CD4-positive, alpha-beta T cell treated with Interleukin-15 for 4 hours (primary cell): Measurements from ENCODE around the gene CPEB1.

ENCODE experiments used
- DNase-seq: peaks from one replicate; pipeline ENCODE4 v3.0.0-alpha.2; 2020; ENCODE audit warnings: low spot score

Gene CPEB1

DNA sequence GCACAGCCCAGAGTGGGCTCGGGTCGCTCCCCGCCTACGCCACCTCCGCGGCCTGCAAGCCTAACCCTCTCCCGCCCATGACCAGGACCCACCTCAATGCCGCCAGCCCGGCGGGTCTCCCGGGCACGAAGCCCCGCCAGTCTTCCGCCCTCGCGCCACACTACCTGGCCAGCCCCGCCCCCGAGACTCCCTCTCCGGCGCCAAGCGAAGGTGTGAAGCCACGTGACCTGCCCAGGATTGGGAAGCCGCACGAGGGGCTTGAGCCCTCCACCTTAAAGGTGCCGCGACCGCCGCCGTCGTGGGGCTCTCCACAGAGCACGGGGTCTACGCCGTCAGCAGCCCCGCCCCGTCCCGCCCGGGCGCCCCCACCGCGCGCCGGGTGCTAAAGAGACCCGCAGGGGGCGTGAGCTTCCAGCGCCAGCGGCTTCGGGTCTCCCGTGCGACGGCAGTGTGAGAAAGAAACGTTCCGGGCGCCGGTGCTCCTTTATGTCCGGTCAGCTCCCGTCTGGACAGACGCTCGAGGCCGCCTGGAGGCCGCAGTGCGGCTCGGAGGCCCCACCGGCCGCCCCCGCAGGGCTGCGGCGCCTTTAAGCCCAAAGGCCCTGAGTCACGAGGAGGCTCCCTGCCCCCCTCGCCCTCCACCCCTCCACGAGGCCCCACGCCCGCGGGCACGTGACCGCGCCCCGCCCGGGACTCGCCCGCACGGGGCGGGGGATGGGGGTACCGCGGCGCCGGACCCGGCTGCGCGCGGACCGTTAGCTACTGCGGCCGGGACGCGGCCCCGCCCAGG, at the start of gene CPEB1:
TSS of gene CPEB1 (minus strand) at position 319 of the 790 bp plus-strand sequence. CDS start 18,904 bp downstream, outside the sequence.
- DNase-seq, result peak; percentile 17

DNA sequence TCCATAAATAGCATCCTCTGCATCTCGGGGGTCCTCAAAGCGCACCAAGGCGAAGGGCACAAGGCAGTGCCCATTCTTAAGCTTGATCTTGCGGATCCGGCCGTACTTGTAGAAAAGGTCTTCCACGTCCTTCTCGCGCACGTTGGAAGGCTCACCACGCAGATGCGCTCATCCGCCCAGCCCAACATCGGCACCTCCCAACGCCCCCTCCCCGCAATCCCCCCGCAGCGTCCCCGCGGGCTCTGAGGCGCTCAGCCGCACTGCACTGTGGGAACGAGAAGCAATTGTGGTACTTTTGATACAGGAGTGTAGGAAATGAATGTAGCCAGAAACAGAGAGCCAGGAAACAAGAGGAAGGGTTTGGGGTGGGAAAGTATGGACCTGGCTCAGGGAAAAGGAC, 45.0 kb upstream of the CPEB1 start:
- no peak for DNase-seq

DNA sequence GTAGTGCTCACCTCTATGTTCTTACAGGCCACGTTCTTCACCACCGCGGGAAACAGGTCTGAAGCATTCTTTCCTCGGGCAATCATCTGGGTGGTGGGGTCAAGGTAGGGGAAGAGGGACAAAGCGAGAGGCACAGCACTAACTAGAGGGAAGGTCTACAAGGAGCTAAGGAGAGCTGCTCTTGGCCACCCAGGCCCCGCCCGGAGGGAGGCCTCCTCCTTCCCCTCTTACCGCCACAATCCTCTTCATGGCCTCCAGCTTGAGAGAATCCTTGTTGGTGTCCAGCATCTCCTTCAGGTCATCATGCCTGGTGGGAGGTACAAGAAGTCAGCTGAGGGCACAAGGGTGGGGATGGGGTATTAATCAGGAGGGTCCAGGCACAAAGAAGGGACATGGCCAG, 42.0 kb upstream of the CPEB1 start:
- DNase-seq, result no peak

DNA sequence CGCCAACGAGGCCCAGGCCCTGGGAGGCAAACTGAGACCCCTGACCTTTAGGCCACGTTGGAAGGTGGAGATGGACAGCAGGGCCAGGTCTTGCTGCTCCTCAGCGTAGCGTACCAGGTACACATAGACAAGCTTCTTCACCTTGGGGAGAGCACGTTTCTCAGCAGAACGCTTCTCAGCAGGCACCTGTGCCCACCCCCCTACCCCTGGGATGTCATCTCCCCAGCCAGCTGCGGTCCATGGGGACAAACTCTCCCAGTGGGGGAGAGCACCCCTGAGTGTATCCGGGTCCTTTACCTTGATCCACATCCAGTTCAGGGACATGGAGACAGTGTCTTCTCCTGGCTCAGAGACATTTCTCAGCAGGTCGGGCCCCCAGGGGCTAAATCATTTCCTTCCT, 41.5 kb upstream of the CPEB1 start:
- DNase-seq, result no peak

DNA sequence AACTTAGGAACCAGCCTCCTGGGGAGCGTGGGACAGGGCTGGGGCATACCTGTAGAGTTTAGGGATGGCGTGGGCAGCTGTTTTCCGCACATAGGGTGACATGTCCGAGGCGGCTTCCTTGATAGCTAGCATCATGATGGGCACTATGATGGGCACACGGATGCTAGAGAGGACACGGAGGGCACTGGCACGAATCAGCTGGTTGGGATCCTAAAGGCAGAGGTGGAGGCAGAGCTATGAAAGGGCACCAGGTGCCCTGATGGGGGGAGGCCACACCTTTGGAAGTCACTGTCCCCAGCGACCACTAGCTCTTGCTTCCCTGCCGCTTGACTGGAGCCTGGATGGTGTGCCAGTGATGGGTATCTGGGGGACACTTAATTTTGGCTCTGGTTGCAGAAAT, 34.2 kb upstream of the CPEB1 start:
- no peak for DNase-seq

DNA sequence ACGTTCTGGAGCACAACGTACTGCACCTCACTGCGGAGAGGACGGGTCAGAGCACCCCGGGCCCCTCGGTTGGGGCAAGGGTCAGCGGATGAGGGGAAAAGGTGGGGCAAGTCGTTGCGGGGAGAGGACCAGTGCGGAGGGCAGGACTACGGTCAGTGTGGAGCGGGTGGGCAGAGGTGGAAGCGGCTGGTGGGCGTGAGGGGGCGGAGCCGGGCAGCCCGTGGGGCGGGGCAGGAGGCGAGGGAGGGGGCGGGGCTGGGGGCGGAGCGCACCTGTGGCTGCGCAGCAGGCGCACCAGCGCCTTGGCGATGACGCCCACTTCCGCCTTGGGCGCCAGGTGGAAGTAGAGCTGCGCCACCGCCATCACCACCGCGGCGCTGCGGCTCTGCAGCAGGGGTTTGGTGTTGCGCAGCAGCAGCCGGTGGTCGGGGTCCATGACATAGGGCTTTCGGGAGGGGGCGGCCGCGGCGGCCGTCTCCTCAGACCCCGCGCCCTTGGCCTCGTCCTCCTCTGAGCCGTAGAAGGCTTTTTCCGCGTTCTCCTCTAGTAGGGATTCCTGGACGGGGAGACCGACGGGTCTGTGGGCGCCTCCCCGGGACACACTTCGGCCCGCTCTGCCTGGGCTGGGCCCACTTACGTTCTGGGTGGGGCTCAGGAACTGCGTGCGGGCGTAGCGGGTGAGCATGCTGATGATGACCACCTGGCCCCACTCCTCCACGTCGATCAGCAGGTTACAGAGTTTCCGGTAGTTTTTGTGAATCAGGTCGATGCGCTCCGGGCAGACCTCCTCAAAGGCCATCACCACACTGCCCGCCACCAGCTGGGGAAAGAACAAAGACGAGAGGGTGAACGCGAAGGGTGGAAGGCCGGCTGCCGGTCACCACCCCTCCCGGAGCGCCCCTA, 33.3 kb upstream of the CPEB1 start:
- peak; percentile 80 for DNase-seq

DNA sequence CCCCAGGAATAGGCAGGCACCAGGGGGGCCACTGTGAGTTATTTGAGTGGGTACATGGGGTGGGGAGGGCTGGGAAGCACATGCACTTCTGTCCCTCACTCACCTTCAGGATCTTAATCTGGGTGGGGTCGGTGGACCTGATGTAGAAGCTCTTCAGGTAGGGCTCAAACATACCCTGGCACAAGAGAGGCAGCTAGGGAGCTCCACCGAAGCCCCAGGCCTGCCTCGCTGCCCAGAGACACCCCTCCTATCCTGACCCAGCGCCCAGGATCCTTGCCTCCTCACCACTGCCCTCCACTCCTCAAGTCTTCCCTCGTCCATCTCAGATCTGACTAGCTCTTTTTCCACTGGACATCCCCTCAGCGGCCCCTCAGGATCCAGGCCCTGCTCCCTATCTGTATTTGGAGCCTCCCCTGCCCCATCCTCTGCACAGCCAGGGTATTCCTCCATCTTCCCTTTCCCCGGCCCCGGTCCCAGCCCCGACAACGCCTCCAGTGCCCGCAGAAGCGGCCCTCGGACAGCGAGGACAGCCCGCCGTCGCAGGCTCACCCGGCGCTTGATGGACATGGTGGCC, 32.5 kb upstream of the CPEB1 start:
- DNase-seq, result no peak

DNA sequence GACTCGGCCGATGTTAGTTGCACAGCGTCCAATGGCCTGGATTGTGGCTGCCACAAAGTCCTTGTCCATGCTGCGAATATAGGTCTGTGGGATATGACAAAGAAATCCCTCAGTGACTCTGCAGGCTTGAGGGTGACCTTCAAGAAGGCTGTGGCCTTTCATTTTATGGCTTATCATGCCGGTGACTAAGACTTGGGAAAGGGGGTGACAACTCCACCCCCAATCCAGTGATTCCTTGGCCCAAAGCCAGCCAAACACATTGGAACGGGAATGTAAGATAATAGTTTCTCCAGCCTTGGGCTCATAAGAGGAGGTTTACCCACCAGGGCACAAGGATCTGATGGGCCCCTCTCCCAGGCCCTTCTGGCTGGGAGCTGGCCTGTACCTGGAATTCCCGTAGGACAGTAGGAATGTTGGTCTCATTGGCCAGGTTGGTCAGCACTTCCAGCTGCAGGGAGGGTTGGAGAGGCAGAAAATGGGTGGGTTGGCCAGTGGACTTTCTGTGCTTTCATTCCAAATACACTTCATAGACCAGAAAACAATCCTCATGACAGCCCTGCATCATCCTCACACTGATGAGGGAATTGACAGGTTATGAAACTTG, 30.7 kb upstream of the CPEB1 start:
- no peak for DNase-seq

DNA sequence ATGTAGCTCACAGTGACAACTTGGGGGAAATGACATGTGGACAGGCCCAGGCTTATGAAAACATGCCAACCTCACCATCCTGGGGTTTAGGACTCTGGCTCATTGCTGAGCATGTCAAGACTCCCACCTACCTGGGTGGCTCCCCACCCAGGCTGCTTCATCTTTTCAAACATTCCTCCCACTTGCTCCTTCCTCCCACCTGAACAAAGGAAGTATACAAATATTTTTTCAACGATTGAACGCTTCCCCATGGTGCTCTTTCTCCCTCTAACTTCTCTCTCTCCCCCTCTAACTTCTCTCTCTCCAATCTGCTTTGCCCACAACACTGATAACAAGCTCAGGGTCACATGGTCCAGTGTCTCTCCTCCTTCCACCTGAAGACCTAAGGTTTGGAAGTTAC, 27.7 kb upstream of the CPEB1 start:
- DNase-seq, result no peak

DNA sequence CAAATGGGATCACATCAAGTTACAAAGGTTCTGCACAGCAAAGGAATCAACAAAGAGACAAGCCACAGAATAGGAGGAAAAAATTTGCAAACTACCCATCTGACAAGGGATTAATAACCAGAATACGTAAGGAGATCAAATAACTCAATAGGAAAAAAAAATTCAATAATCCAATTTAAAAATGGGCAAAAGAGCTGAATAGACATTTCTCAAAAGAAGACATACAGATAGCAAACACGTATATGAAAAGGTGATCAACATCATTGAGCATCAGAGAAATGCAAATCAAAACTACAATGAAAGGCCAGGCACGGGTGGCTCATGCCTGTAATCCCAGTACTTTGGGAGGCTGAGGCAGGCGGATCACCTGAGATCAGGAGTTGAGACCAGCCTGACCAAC, 23.5 kb upstream of the CPEB1 start:
- DNase-seq, result no peak

DNA sequence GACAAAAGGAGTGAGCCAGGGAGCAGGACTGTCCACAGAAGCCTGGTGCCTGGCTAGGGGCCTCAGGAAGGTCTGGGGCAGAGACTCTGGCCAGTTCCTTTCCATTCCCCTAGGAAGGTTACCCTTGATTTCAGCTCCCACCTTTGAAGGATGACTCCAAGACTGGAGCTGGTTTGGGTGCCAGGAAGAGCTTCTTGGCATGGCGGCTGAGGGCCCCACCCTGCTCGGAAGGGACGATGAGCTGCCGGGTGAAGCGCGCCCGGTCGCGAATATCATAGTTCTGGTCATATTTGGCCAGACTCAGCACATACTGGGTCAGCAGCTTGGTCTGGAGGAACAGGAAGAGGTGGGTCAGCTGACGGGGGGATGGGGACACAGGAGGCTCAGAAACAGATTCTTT, 19.4 kb upstream of the CPEB1 start:
- DNase-seq, result no peak

DNA sequence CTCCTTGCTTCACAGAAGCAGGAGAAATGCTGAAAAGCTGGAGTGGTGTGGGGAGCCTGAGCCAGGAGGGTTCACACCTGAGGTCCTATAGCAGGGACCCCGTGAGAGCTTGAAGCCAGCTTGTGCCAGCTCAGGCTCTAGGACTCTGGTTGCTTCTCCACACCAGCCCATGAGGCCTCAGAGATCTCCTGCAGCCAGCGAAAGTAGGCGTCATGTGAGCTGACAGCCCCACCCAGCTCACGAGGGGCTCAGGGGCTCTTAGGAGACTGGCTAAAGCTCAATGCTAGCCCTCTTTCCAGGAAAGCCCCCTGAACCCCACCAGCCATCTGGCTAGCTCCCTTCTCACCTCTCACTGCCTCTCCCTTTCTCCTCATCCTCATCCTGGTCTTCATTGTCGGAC, 16.9 kb upstream of the CPEB1 start:
- DNase-seq, result no peak

DNA sequence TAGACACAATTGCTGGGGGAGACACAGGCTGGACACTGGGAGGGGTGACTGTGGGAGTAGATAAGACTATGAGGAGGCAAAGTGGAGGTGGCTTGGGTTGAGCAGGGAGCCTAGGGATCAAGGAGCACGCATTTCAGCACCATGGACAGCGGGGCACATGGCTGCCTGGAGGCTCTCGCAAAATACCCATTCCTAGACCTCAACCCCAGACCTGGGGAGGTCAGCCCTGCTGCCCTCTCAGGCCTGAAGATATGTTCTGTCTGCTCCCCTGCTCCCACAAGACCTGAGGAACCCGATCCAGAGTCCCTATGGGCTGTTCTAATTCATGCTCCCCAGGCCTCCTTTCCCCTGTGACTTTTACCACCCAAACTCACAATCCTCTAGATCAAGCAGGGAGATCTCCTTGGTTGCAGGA, 16.0 kb upstream of the CPEB1 start:
- no peak for DNase-seq

DNA sequence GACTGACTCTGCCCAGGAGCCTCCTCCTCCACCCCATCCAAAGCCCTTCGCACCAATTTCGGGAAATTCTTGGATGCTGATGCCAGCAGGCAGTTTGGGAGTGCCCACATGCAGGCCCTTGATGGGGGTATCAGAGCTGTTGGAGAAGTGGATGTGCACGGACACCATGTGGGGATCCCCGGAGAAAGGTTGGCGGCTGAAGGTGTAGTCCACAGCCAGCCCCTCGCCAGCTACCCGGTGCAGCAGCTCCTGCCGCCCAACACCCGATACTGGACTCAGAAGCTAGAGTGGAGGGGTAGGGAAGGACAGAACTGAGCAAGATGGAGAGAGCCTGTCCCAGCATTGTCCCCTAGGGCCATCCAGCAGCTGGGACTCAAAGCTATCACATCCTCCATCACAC, 15.5 kb upstream of the CPEB1 start:
- DNase-seq, result no peak

DNA sequence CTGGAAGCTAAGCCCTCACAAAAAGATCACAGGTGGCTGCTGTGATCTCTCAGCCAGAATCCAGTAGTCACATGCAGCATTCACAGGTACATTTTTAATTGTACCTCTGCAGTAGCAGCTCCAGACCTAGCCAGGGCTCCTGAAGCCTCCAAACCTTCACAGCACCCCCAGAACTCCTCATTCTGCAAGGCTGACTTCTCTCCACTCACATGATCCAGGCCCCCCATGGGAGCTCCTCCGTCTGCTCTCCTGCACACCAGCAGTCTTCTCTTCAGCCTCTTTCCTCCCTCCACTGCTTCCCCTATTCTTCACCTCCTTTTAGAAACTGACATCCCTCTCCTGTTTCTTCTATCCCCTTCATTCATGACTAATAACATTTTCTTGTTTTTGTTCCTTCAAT, 13.2 kb upstream of the CPEB1 start:
- no peak for DNase-seq

DNA sequence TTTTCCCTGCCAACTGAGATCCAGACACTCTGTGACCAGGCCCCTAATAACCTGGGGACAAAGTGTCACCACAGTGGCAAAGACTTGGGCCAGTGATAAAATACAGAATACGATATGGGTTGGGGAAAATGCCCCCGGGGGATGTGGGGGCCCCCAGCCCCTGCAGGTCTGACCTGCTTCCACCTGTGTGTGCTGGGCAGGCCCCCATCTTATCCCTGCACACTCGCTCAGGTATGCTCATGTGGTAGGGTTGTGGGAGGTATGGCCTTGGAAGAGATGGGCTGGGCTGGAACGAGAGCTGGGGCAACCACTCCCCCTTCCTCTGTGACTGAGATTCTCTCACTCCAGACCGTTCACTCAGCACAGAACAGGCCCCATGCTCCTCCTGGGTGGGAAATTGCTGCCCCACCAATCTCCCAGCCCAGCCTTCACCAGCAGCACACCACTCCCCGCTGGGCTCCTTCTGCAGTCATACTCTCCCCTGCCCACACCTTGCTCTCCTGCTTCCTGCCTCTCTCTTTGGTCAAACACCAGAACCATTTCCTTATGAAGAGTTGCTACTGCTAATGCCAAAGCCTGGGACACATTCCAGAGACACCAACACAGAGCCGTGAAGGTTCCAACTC, 9.6 kb upstream of the CPEB1 start:
- no peak for DNase-seq

DNA sequence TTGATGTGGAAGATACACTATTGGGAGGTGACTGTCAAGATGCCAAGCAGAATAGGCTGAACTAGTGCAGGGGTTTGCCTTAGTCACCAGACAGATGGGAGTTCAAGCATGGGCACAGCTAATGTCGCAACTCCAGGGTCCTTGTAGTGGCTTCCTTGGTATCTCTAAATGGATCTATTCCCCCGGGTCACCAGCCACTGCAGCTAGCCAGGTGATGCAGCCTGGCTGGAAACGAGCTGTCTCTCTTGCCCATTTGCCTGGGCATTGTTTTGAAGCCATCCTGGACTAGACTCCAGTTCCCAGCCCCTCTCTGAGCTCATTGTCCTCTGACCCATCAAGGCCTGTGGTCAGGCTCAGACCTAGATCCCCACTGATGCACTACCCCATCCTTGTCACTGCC, 8.4 kb upstream of the CPEB1 start:
- DNase-seq, result no peak

DNA sequence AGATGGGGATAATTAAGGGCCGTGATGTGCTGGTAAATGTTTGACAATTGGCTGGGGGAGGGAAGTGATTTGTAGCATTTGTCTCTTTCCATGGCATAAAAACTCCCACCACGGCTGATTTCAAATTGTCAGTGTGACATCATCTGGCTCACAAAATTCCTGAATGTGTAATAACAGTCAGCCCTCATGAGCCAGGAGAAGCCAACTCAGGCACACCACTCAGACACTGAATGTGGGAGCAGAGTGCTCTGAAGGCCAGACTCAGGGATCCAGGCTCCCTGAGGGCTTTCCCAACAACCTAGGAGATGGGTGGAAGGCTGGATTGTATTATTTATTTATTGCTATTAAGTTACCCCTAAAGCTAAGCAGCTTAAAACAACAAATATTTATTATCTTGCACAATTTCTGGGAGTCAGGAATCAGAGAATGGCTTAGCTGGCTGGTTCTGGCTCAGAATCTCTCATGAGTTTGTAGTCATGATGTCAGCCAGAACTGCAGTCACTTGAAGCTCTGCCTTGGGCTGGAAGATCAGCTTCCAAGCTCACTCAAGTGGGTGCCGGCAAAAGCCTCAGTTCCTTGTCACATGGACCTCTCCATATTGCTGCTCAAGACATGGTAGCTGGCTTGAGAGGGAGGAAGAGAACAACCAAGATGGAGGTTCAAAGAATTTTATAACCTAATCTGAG, 6.5 kb upstream of the CPEB1 start:
- DNase-seq, result no peak

DNA sequence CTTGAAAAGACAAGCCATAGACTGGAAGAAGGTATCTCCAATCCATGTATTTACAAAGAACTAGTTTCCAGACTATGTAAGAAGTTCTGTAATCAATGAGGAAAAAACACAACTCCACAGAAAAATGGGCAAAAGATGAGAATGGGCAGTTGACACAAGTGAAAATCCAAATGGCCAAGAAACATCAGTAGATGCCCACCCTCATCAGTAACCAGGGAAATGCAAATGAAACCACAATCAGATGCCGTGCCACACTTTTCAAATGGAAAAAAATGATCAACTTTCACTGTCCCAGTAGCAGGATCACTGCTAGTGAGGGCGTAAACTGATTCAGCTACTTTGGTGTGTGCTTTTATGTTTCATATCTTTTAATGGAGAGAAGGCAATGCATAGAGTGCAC, 4.5 kb upstream of the CPEB1 start:
- DNase-seq, result no peak

DNA sequence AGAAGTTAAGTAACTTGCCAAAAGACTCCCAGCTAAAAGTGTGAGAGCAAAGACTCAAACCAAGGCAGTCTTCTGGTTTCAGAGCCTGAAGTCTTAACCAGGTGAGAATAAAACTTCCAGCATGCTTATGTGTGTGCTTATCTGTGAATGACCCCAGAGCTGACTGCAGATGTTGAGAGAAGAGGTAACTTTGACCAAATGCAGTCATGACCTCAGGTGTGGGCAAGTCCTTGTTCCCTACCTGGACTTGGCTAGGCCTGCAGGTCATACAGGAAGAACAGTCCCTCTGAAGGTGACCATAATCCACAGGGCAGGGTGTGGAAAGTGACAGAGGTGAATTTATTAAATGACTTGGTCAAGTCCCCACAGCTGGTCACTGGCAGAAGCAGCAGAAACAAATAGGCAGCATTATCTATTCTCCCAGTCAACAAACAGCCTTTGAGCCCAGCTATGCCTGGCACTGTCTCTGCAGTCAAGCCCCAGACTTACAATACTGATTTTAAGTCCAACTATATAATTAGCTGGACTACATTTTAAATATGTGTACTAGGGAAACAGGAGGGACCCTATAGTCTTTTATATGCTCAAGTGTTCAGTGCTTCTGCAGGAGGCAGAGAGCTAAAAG, 3.0 kb upstream of the CPEB1 start:
- no peak for DNase-seq
